Osteoblast (primary cell): Measurements from ENCODE around the gene GDF7. TPM values are rescaled to one million over a fixed set of nuclear protein-coding genes. Genes with fewer than 3 reads are reported as not detected.

Source experiments
- DNase-seq: peaks from one replicate; pipeline ENCODE4 v3.0.0; 2011; ENCODE audit warnings: low spot score, mixed read lengths; ENCODE audit not compliant: insufficient read length; ENCODE audit errors: missing footprints
- H2AFZ ChIP-seq: 2 replicates; pipeline ENCODE4 v1.6.0; 2011; ENCODE audit warnings: mild to moderate bottlenecking, low read length
- H3K27ac ChIP-seq: 2 replicates; pipeline ENCODE4 v1.5.1; 2011; ENCODE audit warnings: mild to moderate bottlenecking, low read depth, low read length, moderate library complexity
- H3K27me3 ChIP-seq: 2 replicates; pipeline ENCODE4 v1.6.0; 2012; ENCODE audit warnings: mild to moderate bottlenecking, control low read depth, inconsistent platforms, low read length, moderate library complexity; ENCODE audit not compliant: insufficient read depth
- H3K36me3 ChIP-seq: 2 replicates; pipeline ENCODE4 v1.5.1; 2011; ENCODE audit warnings: mild to moderate bottlenecking, low read length, control low read depth, moderate library complexity; ENCODE audit not compliant: insufficient read depth
- H3K4me1 ChIP-seq: 2 replicates; pipeline ENCODE4 v1.5.1; 2011; ENCODE audit warnings: mild to moderate bottlenecking, low read length, control low read depth, moderate library complexity; ENCODE audit not compliant: insufficient read depth
- H3K4me2 ChIP-seq: 2 replicates; pipeline ENCODE4 v1.6.0; 2011; ENCODE audit warnings: mild to moderate bottlenecking, low read length; ENCODE audit not compliant: insufficient read depth
- H3K4me3 ChIP-seq: fragments of 200-600 bp; sonication (generic); 3 replicates; pipeline ENCODE4 v1.5.1; 2012; ENCODE audit warnings: mild to moderate bottlenecking, low read length, inconsistent platforms; ENCODE audit not compliant: insufficient read depth
- H3K79me2 ChIP-seq: 2 replicates; pipeline ENCODE4 v1.6.0; 2012; ENCODE audit warnings: mild to moderate bottlenecking, low read length, control low read depth, inconsistent platforms; ENCODE audit not compliant: insufficient read depth
- H3K9me3 ChIP-seq: 2 replicates; pipeline ENCODE4 v1.5.1; 2011; ENCODE audit warnings: low read depth, low read length, control low read depth
- H4K20me1 ChIP-seq: 2 replicates; pipeline ENCODE4 v1.6.0; 2012; ENCODE audit warnings: mild to moderate bottlenecking, low read length, control low read depth; ENCODE audit not compliant: insufficient read depth
- total RNA-seq: library from RNA; depleted of rRNA; stranded (reverse); fragments of >200 nt; gene quantifications from 2 replicates; pipeline ENCODE4 v1.2.3, GENCODE V29; 2012
- TF ChIP-seq, protein P1 (sequence below): IDR thresholded peaks from 2 replicates; pipeline ENCODE4 v1.5.1; 2011; ENCODE audit warnings: mild to moderate bottlenecking, low read depth, low read length, moderate library complexity; ENCODE audit errors: extremely low read depth

The GDF7 gene
- total RNA-seq, 1 donor, result not detected

DNA sequence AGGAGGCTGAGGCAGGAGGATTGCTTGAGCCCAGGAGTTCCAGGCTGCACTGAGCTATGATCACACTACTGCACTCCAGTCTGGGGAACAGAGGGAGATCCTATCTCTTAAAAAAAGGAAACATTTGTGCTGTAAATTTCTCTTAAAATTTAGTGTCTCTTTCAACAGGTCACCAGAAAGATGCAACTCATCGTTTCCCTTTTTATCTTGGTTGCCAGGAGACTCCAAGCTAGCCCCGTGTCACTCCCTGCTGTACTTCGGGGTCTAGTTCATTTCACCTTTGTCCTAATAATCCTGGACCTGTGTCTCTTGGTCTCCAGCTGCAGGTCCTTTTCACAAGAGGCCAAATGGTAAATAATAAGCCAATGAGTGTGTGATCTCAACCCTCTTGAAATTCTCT, 23.1 kb upstream of the GDF7 start:
- no peak overlapping the region for H2AFZ ChIP-seq
- TF ChIP-seq, protein P1, sequence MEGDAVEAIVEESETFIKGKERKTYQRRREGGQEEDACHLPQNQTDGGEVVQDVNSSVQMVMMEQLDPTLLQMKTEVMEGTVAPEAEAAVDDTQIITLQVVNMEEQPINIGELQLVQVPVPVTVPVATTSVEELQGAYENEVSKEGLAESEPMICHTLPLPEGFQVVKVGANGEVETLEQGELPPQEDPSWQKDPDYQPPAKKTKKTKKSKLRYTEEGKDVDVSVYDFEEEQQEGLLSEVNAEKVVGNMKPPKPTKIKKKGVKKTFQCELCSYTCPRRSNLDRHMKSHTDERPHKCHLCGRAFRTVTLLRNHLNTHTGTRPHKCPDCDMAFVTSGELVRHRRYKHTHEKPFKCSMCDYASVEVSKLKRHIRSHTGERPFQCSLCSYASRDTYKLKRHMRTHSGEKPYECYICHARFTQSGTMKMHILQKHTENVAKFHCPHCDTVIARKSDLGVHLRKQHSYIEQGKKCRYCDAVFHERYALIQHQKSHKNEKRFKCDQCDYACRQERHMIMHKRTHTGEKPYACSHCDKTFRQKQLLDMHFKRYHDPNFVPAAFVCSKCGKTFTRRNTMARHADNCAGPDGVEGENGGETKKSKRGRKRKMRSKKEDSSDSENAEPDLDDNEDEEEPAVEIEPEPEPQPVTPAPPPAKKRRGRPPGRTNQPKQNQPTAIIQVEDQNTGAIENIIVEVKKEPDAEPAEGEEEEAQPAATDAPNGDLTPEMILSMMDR, result no peak
- peaks cover 46% of the 10 kb centered on the region for H3K79me2 ChIP-seq
- H3K4me3 ChIP-seq, result no peak overlapping the region
- no peaks in the 10 kb centered on the region for H3K27me3 ChIP-seq
- no peak for DNase-seq
- no peak overlapping the region for H3K27ac ChIP-seq
- peaks cover 45% of the 10 kb centered on the region for H4K20me1 ChIP-seq
- H3K9me3 ChIP-seq, result no peaks in the 10 kb centered on the region
- peaks cover 26% of the 10 kb centered on the region for H3K36me3 ChIP-seq
- peaks cover 11% of the 10 kb centered on the region for H3K4me1 ChIP-seq
- H3K4me2 ChIP-seq, result no peak overlapping the region

DNA sequence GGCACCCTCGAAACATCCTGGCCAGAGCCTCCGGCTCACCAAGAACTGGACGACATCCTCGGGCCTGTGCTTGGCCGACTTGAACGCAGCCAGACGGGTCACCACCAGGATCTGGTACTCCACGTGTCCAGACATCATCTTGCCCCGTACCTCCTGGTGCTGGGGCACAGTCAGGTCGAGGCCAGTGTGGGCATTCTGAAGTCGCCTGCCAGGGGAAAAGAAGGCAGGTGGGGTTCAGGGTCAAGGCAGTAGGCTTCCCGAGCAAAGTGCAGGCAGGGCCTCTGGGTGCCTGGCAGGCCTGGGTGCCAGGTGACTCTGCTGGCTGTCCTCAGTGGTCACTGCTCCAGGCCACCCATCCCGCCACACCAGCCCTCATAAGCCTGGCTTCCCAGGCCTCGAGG, 21.6 kb upstream of the GDF7 start:
- Histone ChIP-seq H3K27ac (no peak overlapping the region), H3K4me1 (peaks cover 17% of the 10 kb centered on the region), H3K36me3 (peaks cover 20% of the 10 kb centered on the region), H3K79me2 (peaks cover 61% of the 10 kb centered on the region), H4K20me1 (peaks cover 42% of the 10 kb centered on the region), H3K4me3 (no peak overlapping the region), H3K9me3 (no peaks in the 10 kb centered on the region), H3K4me2 (no peak overlapping the region), H3K27me3 (no peaks in the 10 kb centered on the region), H2AFZ (no peak overlapping the region)
- TF ChIP-seq, protein P1, result no peak
- DNase-seq, result no peak

DNA sequence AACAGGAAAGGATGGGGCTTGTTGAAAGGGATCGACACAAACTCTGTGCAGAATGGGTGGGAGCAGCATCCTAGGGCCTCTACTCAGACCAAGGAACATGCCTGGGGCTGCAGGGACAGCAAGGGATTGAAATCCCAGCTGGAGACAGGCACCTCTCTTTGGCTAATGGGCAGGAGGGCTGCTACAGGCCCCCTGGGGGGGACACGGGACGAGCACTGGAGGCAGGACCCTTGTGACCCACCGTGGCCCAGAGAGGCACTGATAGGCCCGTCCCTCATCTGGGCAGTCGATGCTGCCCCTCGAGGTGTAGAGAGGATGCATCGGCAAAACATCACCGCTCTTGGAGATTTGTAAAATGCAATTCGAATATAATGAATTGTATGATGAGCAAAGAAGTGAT, 21.2 kb upstream of the GDF7 start:
- peaks cover 19% of the 10 kb centered on the region for H3K4me1 ChIP-seq
- TF ChIP-seq, protein P1, result no peak

DNA sequence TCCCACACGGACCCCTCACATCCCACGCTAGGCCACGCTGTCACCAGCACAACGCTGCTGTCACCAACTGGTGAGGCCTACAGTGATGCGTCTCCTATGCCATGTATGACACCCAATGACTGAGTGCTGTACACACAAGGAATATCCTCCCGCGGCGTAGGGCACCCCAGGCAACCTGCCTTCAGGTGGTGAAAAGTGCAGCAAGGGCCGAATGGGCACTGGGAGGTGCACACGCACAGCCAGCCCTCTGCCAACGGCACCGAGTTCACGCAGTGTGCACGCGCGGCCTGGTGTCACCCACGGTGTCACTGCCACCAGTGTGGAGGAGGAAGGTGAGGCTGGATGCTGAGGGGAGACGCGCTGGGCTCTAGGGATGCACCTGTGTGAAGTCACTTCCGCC, 20.5 kb upstream of the GDF7 start:
- H3K27ac ChIP-seq, result no peak overlapping the region
- no peaks in the 10 kb centered on the region for H3K9me3 ChIP-seq
- peaks cover 15% of the 10 kb centered on the region for H3K4me1 ChIP-seq
- peaks cover 34% of the 10 kb centered on the region for H4K20me1 ChIP-seq
- DNase-seq, result no peak
- TF ChIP-seq, protein P1, result no peak
- H3K79me2 ChIP-seq, result peaks cover 59% of the 10 kb centered on the region
- H3K4me3 ChIP-seq, result no peak overlapping the region
- H3K4me2 ChIP-seq, result no peak overlapping the region
- no peaks in the 10 kb centered on the region for H3K27me3 ChIP-seq
- H2AFZ ChIP-seq, result no peak overlapping the region
- H3K36me3 ChIP-seq, result peaks cover 16% of the 10 kb centered on the region

More for the DNA sequence above, 21.2 kb upstream of the GDF7 start:
- Histone ChIP-seq H2AFZ (no peak overlapping the region), H3K36me3 (peaks cover 16% of the 10 kb centered on the region), H4K20me1 (peaks cover 40% of the 10 kb centered on the region), H3K4me3 (no peak overlapping the region), H3K4me2 (no peak overlapping the region), H3K27me3 (no peaks in the 10 kb centered on the region), H3K27ac (no peak overlapping the region), H3K9me3 (no peaks in the 10 kb centered on the region), H3K79me2 (peaks cover 62% of the 10 kb centered on the region)
- no peak for DNase-seq
